Smooth muscle cell (in vitro differentiated cells): ENCODE measurements around the gene USP6NL. TPM values are rescaled to one million over a fixed set of nuclear protein-coding genes. Genes with fewer than 3 reads are reported as not detected.

ENCODE experiments used
- DNase-seq: peaks from one replicate; lab custom pipeline; 2025; ENCODE audit not compliant: unreplicated experiment; lab: John Stamatoyannopoulos, UW
- H2AFZ ChIP-seq: fragments of 200-600 bp; sonication (generic); 2 replicates; pipeline ENCODE4 v1.6.0; 2016; ENCODE audit warnings: antibody characterized with exemption, low read depth, mild to moderate bottlenecking
- H3F3A ChIP-seq: fragments of 200-600 bp; sonication (generic); 2 replicates; pipeline ENCODE4 v1.6.0; 2017; ENCODE audit warnings: antibody characterized with exemption, low read depth
- H3K27ac ChIP-seq: fragments of 200-600 bp; sonication (generic); 2 replicates; pipeline ENCODE4 v1.5.1; 2016; ENCODE audit warnings: low read depth, mild to moderate bottlenecking
- H3K27me3 ChIP-seq: fragments of 200-600 bp; sonication (generic); 2 replicates; pipeline ENCODE4 v1.6.1; 2016; ENCODE audit warnings: low read depth, mild to moderate bottlenecking
- H3K36me3 ChIP-seq: fragments of 200-600 bp; sonication (generic); 2 replicates; pipeline ENCODE4 v1.5.1; 2016; ENCODE audit warnings: low read depth
- H3K4me1 ChIP-seq: fragments of 200-600 bp; sonication (generic); 2 replicates; pipeline ENCODE4 v1.5.1; 2016; ENCODE audit warnings: low read depth
- H3K4me2 ChIP-seq: fragments of 200-600 bp; sonication (generic); 2 replicates; pipeline ENCODE4 v1.6.0; 2016; ENCODE audit warnings: mild to moderate bottlenecking
- H3K4me3 ChIP-seq: fragments of 200-600 bp; sonication (generic); 2 replicates; pipeline ENCODE4 v1.5.1; 2016; ENCODE audit warnings: mild to moderate bottlenecking
- H3K79me2 ChIP-seq: fragments of 200-600 bp; sonication (generic); 2 replicates; pipeline ENCODE4 v1.6.0; 2016; ENCODE audit warnings: low read depth, mild to moderate bottlenecking
- H3K9ac ChIP-seq: fragments of 200-600 bp; sonication (generic); 2 replicates; pipeline ENCODE4 v1.6.0; 2016; ENCODE audit warnings: low read depth
- H3K9me3 ChIP-seq: fragments of 200-600 bp; sonication (generic); replicated peaks from 2 replicates; pipeline ENCODE4 v1.5.1; 2016; ENCODE audit warnings: low read depth
- H4K20me1 ChIP-seq: fragments of 200-600 bp; sonication (generic); 2 replicates; pipeline ENCODE4 v1.6.0; 2016; ENCODE audit warnings: low read depth
- CTCF ChIP-seq: fragments of 200-600 bp; sonication (generic); IDR thresholded peaks from 2 replicates; pipeline ENCODE4 v1.5.1; 2017; ENCODE audit warnings: borderline replicate concordance, mild to moderate bottlenecking, antibody characterized with exemption; ENCODE audit not compliant: insufficient read depth, poor library complexity, severe bottlenecking
- WGBS: methylation state at CpG from one replicate; pipeline ENCODE4 v1.1.7; 2016; ENCODE audit warnings: low lambda C conversion rate; 5-methylcytosine and 5-hydroxymethylcytosine counted together
- polyA plus RNA-seq: library from polyadenylated mRNA; unstranded; fragments of >200 nt; fragmentation: Nextera tagmentation; extraction: Ambion mirVana; gene quantifications from 2 replicates; pipeline ENCODE4 v1.2.1, GENCODE V29; 2016
- total RNA-seq: library from RNA; depleted of rRNA; stranded (reverse); fragments of >200 nt; gene quantifications from 2 replicates; pipeline ENCODE4 v1.2.3, GENCODE V29; 2014

The USP6NL gene
- total and polyA plus RNA-seq, 2 experiments from 2014 or later: 12.0 to 32.8 TPM

GRCh38 chr10:11654659-11655058 lies 43.2 kb upstream of the USP6NL start:
- Histone ChIP-seq H3K36me3 (no peaks in the 10 kb centered on the region), H3K9ac (no peak overlapping the region), H3K4me1 (no peaks in the 10 kb centered on the region), H3F3A (no peaks in the 10 kb centered on the region), H3K4me2 (no peak overlapping the region), H2AFZ (no peak overlapping the region), H3K27ac (no peak overlapping the region), H3K4me3 (no peak overlapping the region), H3K27me3 (no peaks in the 10 kb centered on the region), H3K79me2 (no peaks in the 10 kb centered on the region), H4K20me1 (no peaks in the 10 kb centered on the region), H3K9me3 (no peaks in the 10 kb centered on the region)
- TF ChIP-seq CTCF: no peak
- 96% methylated on average over 9 of the region's 9 CpGs for WGBS
- DNase-seq: no peak

GRCh38 chr10:11653758-11654471 lies 42.5 kb upstream of the USP6NL start:
- H3K79me2 ChIP-seq: no peaks in the 10 kb centered on the region
- H3K27ac ChIP-seq: no peak overlapping the region
- no peak overlapping the region for H3K4me2 ChIP-seq
- H3K4me1 ChIP-seq: no peaks in the 10 kb centered on the region
- no peak overlapping the region for H3K9ac ChIP-seq
- TF ChIP-seq CTCF: no peak
- H3K27me3 ChIP-seq: no peaks in the 10 kb centered on the region
- no peak overlapping the region for H2AFZ ChIP-seq
- H3K9me3 ChIP-seq: no peaks in the 10 kb centered on the region
- no peaks in the 10 kb centered on the region for H3K36me3 ChIP-seq
- no peak overlapping the region for H3K4me3 ChIP-seq
- DNase-seq: no peak
- WGBS: 86% methylated on average over 8 of the region's 8 CpGs
- no peaks in the 10 kb centered on the region for H4K20me1 ChIP-seq
- no peaks in the 10 kb centered on the region for H3F3A ChIP-seq

GRCh38 chr10:11647676-11648075 lies 36.2 kb upstream of the USP6NL start:
- Histone ChIP-seq H3K79me2 (no peaks in the 10 kb centered on the region), H3K27me3 (no peaks in the 10 kb centered on the region), H3K27ac (no peak overlapping the region), H3K4me2 (no peak overlapping the region), H3K36me3 (no peaks in the 10 kb centered on the region), H2AFZ (no peak overlapping the region), H3K9ac (no peak overlapping the region), H3K4me3 (no peak overlapping the region), H3K4me1 (no peaks in the 10 kb centered on the region), H3F3A (no peaks in the 10 kb centered on the region), H3K9me3 (no peaks in the 10 kb centered on the region), H4K20me1 (no peaks in the 10 kb centered on the region)
- DNase-seq: no peak
- WGBS: 86% methylated on average over 1 of the region's 1 CpG
- TF ChIP-seq CTCF: no peak

GRCh38 chr10:11646450-11646849 lies 35.0 kb upstream of the USP6NL start:
- H3K36me3 ChIP-seq: no peaks in the 10 kb centered on the region
- no peaks in the 10 kb centered on the region for H3K9me3 ChIP-seq
- no peaks in the 10 kb centered on the region for H3K4me1 ChIP-seq
- H2AFZ ChIP-seq: no peak overlapping the region
- no peak for TF ChIP-seq CTCF
- no peaks in the 10 kb centered on the region for H3K79me2 ChIP-seq
- 85% methylated on average over 9 of the region's 9 CpGs for WGBS
- H4K20me1 ChIP-seq: no peaks in the 10 kb centered on the region
- H3K4me2 ChIP-seq: no peak overlapping the region
- no peak overlapping the region for H3K9ac ChIP-seq
- no peaks in the 10 kb centered on the region for H3K27me3 ChIP-seq
- H3K4me3 ChIP-seq: no peak overlapping the region
- no peak for DNase-seq
- H3K27ac ChIP-seq: no peak overlapping the region
- H3F3A ChIP-seq: no peaks in the 10 kb centered on the region
